Liver (tissue), 9 donors: ENCODE measurements around the gene ATF5. TPM values are rescaled to one million over a fixed set of nuclear protein-coding genes. Genes with fewer than 3 reads are reported as not detected.

Source experiments
- DNase-seq: peaks from one replicate; pipeline ENCODE4 v3.0.0-alpha.2; 2017; ENCODE audit warnings: low spot score
- H3K27ac ChIP-seq, 2 donors: one replicate each; pipeline ENCODE4 v1.7.0; 2013; ENCODE audit warnings: inconsistent platforms in 2 of 2, low read length in 2 of 2, control low read depth in 1 of 2, low read depth in 1 of 2, mild to moderate bottlenecking in 1 of 2
- H3K27me3 ChIP-seq, 4 donors: one replicate each; pipeline versions ENCODE4 v1.6.1 to v1.7.0; 2013; ENCODE audit warnings: low read length in 3 of 4, inconsistent platforms in 1 of 4, mild to moderate bottlenecking in 1 of 4, moderate library complexity in 1 of 4; ENCODE audit not compliant: control insufficient read depth in 4 of 4, insufficient read depth in 4 of 4
- H3K36me3 ChIP-seq, 4 donors: one replicate each; pipeline versions ENCODE4 v1.6.1 to v1.7.0; 2013; ENCODE audit warnings: low read length in 3 of 4, mild to moderate bottlenecking in 3 of 4, low read depth in 1 of 4, moderate library complexity in 1 of 4; ENCODE audit not compliant: control insufficient read depth in 4 of 4, insufficient read depth in 3 of 4
- H3K4me1 ChIP-seq, 4 donors: one replicate each; pipeline versions ENCODE4 v1.6.1 to v1.7.0; 2013; ENCODE audit warnings: low read length in 3 of 4, mild to moderate bottlenecking in 3 of 4, moderate library complexity in 1 of 4; ENCODE audit not compliant: control insufficient read depth in 4 of 4, insufficient read depth in 4 of 4
- H3K4me3 ChIP-seq, 3 donors: one replicate each; pipeline versions ENCODE4 v1.6.1 to v1.7.0; 2013; ENCODE audit warnings: low read length in 3 of 3, control low read depth in 1 of 3, low read depth in 1 of 3, mild to moderate bottlenecking in 1 of 3
- H3K9ac ChIP-seq, 2 donors: one replicate each; pipeline ENCODE4 v1.7.0; 2013; ENCODE audit warnings: low read length in 2 of 2, mild to moderate bottlenecking in 2 of 2, moderate library complexity in 2 of 2, control low read depth in 1 of 2, low read depth in 1 of 2
- H3K9me3 ChIP-seq, 4 donors: one replicate each; pipeline versions ENCODE4 v1.6.1 to v1.7.0; 2013; ENCODE audit warnings: low read length in 3 of 4; ENCODE audit not compliant: control insufficient read depth in 4 of 4
- ATF3 ChIP-seq: IDR thresholded peaks from 2 replicates; pipeline ENCODE4 v1.6.1; 2016; ENCODE audit warnings: antibody characterized with exemption
- FOXA1 ChIP-seq: IDR thresholded peaks from 2 replicates; pipeline ENCODE4 v1.6.1; 2016; ENCODE audit warnings: antibody characterized with exemption
- FOXA2 ChIP-seq: IDR thresholded peaks from 2 replicates; pipeline ENCODE4 v1.6.1; 2016; ENCODE audit warnings: antibody characterized with exemption
- GABPA ChIP-seq, 2 donors: IDR thresholded peaks in 1 of 2; conservative IDR thresholded peaks in 1 of 2; 2 replicates each; pipeline ENCODE4 v1.6.1; 2016; ENCODE audit warnings: antibody characterized with exemption in 2 of 2, mild to moderate bottlenecking in 1 of 2, moderate library complexity in 1 of 2
- HNF4A ChIP-seq, 2 donors: conservative IDR thresholded peaks; 2 replicates each; pipeline ENCODE4 v1.6.1; 2016; ENCODE audit warnings: antibody characterized with exemption in 2 of 2, mild to moderate bottlenecking in 2 of 2
- JUND ChIP-seq, 2 donors: IDR thresholded peaks; 2 replicates each; pipeline ENCODE4 v1.6.1; 2016; ENCODE audit warnings: antibody characterized with exemption in 2 of 2
- MAX ChIP-seq: IDR thresholded peaks from 2 replicates; pipeline ENCODE4 v1.6.1; 2016; ENCODE audit warnings: antibody characterized with exemption
- NR2F2 ChIP-seq: IDR thresholded peaks from 2 replicates; pipeline ENCODE4 v1.6.1; 2016; ENCODE audit warnings: antibody characterized with exemption
- RAD21 ChIP-seq, 2 donors: IDR thresholded peaks; 2 replicates each; pipeline ENCODE4 v1.6.1; 2016; ENCODE audit warnings: antibody characterized with exemption in 2 of 2, mild to moderate bottlenecking in 2 of 2
- REST ChIP-seq: IDR thresholded peaks from 2 replicates; pipeline ENCODE4 v1.6.1; 2016; ENCODE audit warnings: antibody characterized with exemption, mild to moderate bottlenecking
- RXRA ChIP-seq, 2 donors: IDR thresholded peaks; 2 replicates each; pipeline ENCODE4 v1.6.1; 2017 to 2018; ENCODE audit warnings: antibody characterized with exemption in 2 of 2, mild to moderate bottlenecking in 1 of 2
- TAF1 ChIP-seq: conservative IDR thresholded peaks from 2 replicates; pipeline ENCODE4 v1.6.1; 2016; ENCODE audit warnings: antibody characterized with exemption, mild to moderate bottlenecking
- YY1 ChIP-seq: IDR thresholded peaks from 2 replicates; pipeline ENCODE4 v1.6.1; 2016; ENCODE audit warnings: antibody characterized with exemption, mild to moderate bottlenecking
- WGBS: extraction: QIAGEN DNeasy Blood & Tissue Kit; methylation state at CpG from one replicate; pipeline ENCODE4 v1.1.7; 2013; 5-methylcytosine and 5-hydroxymethylcytosine counted together
- polyA plus RNA-seq, 2 donors: library from polyadenylated mRNA; stranded (reverse) in 1 of 2; unstranded in 1 of 2; fragments of 200-250 nt in 1 of 2; fragments of >200 nt in 1 of 2; fragmentation: Nextera tagmentation in 1 of 2; extraction: Ambion mirVana in 1 of 2; gene quantifications; one replicate each; pipeline versions ENCODE4 v1.2.1 to v1.2.3, GENCODE V29; 2013 to 2015
- total RNA-seq, 2 donors: library from RNA; depleted of rRNA; stranded (reverse); fragments of >200 nt; gene quantifications; one replicate each; pipeline ENCODE4 v1.2.3, GENCODE V29; 2014
- donor health status: healthy.
- donor health status: healthy.
- donor health status: healthy.
- donor health status: healthy.
- donor health status: healthy.

ATF5 gene
- total and polyA plus RNA-seq, 4 donors, result 42.3 to 2,086 (median 347) TPM

- Histone ChIP-seq H3K9ac (no peak overlapping the region), H3K27ac (no peak overlapping the region), H3K4me3 (no peak overlapping the region), H3K9me3 (no peaks in the 10 kb centered on the region), H3K4me1 (peaks cover 0 to 9% (median 4%) of the 10 kb centered on the region in 4 donors), H3K36me3 (peaks cover 4 to 34% (median 14%) of the 10 kb centered on the region in 4 donors), H3K27me3 (no peaks in the 10 kb centered on the region)
- WGBS, result 95% methylated on average over 16 of the region's 16 CpGs
- TF ChIP-seq HNF4A (conservative IDR thresholded peaks at IDR 0.05) (no peak), GABPA (IDR thresholded peaks at IDR 0.05 in 1 of 2, conservative IDR thresholded peaks at IDR 0.05 in 1 of 2) (no peak), RAD21 (IDR thresholded peaks at IDR 0.05) (no peak), NR2F2 (no peak)
- DNase-seq, result no peak
These were observed 22.0 kb upstream of the ATF5 start for GRCh38 chr19:49906879-49907564.

GRCh38 chr19:49907745-49908446, 21.1 kb upstream of the ATF5 start:
- Histone ChIP-seq H3K9ac (no peak overlapping the region), H3K4me1 (peaks cover 0 to 9% (median 4%) of the 10 kb centered on the region in 4 donors), H3K27me3 (no peaks in the 10 kb centered on the region), H3K9me3 (no peaks in the 10 kb centered on the region), H3K4me3 (no peak overlapping the region), H3K27ac (no peak overlapping the region), H3K36me3 (peaks cover 4 to 34% (median 14%) of the 10 kb centered on the region in 4 donors)
- no peak for TF ChIP-seq TAF1
- no peak for TF ChIP-seq FOXA1
- no peak for TF ChIP-seq ATF3
- no peak for TF ChIP-seq JUND (IDR thresholded peaks at IDR 0.05)
- TF ChIP-seq RAD21 (IDR thresholded peaks at IDR 0.05), result no peak
- no peak for TF ChIP-seq REST
- TF ChIP-seq FOXA2, result no peak
- TF ChIP-seq HNF4A (conservative IDR thresholded peaks at IDR 0.05), result no peak
- TF ChIP-seq NR2F2, result no peak
- no peak for TF ChIP-seq RXRA (IDR thresholded peaks at IDR 0.05)
- TF ChIP-seq GABPA (IDR thresholded peaks at IDR 0.05 in 1 of 2, conservative IDR thresholded peaks at IDR 0.05 in 1 of 2), result no peak
- TF ChIP-seq MAX, result no peak
- no peak for TF ChIP-seq YY1
- no peak for DNase-seq
- 97% methylated on average over 23 of the region's 23 CpGs for WGBS
